ENCODE data around the gene SLC2A10.

SLC2A10 gene

DNA sequence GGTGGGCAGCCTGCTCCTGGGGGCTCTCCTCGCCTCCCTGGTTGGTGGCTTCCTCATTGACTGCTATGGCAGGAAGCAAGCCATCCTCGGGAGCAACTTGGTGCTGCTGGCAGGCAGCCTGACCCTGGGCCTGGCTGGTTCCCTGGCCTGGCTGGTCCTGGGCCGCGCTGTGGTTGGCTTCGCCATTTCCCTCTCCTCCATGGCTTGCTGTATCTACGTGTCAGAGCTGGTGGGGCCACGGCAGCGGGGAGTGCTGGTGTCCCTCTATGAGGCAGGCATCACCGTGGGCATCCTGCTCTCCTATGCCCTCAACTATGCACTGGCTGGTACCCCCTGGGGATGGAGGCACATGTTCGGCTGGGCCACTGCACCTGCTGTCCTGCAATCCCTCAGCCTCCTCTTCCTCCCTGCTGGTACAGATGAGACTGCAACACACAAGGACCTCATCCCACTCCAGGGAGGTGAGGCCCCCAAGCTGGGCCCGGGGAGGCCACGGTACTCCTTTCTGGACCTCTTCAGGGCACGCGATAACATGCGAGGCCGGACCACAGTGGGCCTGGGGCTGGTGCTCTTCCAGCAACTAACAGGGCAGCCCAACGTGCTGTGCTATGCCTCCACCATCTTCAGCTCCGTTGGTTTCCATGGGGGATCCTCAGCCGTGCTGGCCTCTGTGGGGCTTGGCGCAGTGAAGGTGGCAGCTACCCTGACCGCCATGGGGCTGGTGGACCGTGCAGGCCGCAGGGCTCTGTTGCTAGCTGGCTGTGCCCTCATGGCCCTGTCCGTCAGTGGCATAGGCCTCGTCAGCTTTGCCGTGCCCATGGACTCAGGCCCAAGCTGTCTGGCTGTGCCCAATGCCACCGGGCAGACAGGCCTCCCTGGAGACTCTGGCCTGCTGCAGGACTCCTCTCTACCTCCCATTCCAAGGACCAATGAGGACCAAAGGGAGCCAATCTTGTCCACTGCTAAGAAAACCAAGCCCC lies 16.0 kb downstream of the SLC2A10 start:
- no peak for DNase-seq

DNA sequence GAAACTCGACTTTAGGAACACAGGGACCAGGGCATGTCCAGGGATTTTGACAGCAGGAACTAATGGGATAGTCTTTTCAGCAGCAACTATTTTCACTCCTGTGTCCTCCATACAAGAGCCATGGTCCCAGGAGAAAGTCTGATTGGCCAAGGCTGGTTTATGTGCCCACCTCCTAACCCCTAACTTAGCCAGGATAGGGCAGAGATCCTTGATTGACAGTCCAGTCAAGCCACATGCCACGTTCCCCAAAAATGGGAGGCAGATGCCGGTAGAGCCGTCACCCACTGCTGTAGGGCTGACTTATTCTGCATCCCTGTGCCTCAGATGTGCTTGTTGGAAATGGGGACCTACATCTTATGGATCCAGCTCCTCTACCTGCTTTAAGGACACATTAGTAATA lies 22.3 kb downstream of the SLC2A10 start:
- no peak for DNase-seq

DNA sequence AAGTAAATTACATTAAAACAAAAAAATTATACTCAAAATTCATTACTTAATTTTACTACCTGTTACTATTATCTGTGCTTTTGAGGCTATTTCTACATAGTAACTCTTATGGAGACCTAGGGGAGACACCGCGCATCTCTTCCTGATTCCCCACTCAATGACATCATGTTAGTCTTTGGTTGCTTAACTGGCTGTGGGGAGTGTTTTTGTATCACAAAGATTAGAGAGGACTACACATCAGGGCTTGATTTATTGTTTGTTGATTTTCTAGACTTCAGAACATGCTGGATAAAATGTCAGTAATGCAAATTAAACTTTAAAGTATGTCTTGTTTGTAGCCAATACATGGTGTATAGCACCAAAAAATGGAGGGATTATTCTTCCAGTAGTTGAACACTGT lies 26.0 kb downstream of the SLC2A10 start:
- DNase-seq: no peak

DNA sequence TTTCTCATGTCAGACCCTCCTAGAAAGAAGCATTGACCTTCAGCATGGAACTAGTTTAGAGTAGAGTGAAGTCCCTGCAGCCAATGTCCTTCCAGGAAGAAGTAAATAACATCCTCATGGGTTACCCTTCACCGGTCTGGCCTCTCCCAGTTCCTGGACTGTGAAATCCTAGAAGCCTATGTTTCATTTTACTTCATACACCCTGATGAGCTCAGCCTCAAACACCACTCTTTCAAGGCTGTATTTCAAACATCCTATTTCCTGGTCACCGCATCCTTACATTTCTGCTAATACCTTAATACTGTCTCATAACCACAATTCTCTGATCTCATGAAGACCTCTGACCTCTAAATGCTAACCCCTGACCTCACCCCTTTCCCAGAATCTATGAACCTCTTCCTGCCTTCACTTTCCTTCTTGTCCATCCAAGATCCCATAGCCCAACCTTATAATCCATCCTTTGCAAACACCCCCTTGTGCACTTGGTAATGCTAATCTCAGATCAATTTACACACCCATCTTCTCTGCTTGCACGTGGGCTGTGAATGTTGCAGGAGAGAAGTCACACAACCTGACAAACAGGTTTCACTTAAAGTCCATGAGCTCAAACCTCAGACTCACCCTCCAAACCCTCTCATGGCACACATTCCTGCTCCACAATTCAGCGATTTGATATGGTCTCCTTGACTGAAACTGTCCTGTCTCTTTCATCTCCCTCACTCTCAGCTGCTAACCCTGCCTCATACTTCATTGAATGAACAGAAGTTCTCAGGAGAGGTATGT lies 30.2 kb downstream of the SLC2A10 start:
- no peak for DNase-seq

DNA sequence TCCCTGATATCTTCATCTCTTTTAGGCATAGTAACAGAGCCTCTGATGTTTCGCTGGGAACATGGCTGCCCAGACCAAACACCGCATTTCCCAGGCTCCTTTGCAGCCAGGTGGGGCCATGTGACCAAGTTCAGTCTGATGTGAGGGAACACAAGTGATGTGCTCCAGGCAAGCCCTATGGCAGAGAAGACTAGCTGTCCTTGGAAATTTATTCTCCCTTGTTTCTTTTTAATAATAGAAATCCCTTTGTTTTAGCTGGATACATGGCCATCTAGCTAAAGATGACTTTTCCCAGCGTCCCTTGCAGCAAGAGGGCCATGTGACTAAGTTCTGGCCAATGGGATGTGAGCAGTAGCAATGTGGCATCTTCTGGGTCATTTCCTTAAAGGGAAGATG lies 30.8 kb downstream of the SLC2A10 start:
- no peak for DNase-seq

DNA sequence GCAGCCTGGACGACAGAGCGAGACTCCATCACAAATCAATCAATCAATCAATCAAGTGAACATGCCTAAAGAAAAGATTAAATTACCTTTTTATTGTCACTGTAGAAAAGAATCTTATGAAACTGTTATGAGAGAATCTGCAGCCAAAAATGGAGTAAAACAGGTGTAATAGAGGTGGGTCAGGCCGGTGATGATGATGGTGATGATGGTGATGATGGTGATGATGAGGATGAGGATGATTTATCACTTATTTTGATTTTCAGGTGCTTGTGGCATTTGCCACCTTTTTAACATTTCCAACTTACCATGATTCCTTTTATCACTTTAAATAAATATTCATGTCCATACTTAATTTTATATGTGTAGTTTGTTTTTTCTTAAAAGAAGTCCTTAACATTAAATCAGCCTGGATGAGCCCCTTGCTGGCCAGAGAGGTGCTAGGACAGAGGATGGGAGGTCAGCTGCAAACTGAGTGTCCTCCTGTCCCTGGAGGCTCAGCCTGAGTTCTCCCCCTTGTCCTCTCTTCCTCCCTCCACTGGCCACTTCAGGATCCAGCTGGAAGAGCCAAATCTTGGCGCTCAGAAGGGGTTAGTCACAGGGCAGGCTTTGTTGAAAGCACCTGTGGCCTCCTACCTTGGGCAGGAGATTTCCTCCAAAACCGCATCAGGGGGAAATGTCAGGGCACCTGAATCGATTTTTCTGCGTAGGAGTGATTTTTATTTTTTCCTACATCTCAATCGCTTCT lies 32.6 kb downstream of the SLC2A10 start:
- DNase-seq: no peak

DNA sequence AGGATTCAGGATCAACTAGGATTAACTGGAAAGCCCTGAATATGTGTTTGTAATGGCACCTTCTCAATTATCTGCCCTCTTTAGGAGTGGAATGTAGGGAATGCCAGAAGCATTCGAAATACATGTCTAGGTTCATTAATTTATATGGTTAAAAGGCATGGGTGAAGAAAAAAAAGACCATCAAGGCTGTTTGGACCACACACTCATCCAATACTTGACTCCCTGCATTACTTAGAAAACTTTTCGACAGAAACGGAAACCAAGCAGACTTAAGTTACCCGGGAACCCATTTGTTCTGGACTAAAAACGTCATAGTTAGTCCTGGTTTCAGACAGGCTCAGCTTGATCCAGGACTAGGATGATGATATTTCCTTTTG lies 33.2 kb downstream of the SLC2A10 start:
- no peak for DNase-seq

DNA sequence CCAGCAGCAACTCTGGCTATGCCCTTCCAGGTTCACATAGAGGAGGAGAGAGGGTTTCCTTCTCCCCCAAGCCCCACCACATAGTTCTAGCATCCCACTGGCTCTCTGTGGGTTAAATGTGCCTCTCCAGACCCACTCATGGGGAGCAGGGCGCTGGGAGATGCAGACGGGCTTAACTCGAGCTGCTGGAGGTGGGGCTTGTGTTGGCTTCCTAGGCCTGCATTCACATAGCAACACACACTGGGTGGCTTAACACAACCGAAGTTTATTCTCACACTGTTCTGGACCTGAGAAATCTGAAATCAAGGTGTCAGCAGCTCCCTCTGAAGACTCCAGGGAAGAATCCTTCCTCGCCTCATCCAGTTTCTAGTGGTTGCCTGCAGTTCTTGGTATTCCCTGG lies 33.6 kb downstream of the SLC2A10 start:
- DNase-seq: no peak

DNA sequence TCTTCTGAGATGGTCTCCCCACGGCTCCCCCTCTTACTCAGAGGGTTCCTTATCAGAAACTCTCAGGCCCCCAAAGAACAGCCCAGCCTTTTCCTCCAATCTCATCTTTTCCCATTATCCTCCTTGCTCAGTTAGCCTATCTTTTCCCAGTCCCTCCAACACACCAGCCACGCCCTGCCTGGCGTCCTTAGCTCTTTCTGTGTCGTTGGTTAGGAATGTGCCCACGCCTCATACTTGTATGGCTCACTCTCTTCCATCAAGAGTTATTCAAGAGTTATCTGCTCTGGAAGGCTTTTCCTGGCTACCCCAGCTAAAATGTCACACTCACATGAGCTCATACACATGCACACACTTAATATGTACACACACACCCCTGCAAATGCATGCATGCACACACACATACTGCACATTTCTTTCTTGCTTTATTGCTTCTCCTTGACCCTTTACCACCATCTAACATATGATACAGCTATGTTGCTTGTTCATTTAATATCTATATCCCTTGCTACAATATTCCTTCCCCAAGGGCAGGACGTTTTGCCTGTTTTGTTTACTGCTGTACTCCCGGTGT lies 37.6 kb downstream of the SLC2A10 start:
- DNase-seq: no peak

DNA sequence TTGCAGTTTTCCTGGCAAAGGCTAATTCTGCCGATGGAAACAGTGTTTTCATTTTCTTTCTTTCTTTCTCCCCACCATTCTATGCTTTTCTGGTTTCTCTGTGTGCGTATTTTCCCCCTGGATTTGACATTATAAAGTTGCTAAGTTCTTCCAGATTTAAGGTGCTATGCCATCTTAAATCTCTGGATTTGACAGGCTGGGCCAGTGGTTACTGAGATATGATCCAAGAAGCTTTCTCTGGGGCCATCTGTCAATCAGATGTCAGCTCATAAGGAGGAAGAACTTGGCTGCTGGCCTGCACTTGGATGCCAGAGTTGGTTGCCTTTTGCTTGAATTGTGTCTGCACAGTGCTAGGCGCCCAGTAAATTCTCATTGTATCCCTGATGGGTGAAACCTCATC lies 39.7 kb downstream of the SLC2A10 start:
- no peak for DNase-seq

DNA sequence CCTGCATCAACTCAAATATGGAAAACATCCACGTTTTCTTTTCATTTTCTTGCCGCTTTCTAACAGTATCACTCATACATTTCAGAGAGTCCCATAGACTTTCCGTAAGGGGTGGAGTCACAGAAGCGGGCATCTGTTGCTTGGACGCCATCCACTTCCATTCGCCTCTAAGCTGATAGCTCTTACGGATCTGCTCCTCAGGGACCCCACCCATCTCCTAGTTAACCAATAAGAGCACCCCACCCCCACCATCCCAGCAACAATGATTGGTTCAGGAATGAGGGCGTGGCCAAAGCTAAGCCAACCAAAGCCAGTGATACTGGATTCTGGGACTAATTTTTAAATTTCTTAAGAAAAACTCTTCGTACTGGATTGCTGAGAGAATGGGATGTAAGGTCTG lies 42.4 kb downstream of the SLC2A10 start:
- DNase-seq: no peak

DNA sequence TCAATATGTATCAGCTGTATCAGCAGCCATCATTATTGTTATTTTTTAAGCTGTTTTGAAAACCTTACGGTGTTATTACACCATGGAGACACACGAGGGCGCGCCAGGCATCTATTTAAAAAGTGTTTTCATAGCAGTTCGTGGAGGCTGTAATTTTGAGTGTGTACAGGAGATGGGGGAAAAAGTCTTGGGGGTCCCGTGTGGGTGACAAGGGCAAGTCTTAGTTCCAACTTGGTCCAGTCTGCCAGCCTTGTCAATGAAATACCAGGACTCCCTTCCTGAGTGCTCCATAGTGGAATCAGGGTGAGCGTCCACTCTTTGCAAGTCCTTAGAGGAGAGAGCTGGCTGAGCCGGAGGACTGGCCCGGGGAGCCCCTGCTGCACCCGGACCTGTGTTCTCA lies 43.3 kb downstream of the SLC2A10 start:
- peak in 34 of 51 donors; percentile 3 to 55 (median 24) for DNase-seq

DNA sequence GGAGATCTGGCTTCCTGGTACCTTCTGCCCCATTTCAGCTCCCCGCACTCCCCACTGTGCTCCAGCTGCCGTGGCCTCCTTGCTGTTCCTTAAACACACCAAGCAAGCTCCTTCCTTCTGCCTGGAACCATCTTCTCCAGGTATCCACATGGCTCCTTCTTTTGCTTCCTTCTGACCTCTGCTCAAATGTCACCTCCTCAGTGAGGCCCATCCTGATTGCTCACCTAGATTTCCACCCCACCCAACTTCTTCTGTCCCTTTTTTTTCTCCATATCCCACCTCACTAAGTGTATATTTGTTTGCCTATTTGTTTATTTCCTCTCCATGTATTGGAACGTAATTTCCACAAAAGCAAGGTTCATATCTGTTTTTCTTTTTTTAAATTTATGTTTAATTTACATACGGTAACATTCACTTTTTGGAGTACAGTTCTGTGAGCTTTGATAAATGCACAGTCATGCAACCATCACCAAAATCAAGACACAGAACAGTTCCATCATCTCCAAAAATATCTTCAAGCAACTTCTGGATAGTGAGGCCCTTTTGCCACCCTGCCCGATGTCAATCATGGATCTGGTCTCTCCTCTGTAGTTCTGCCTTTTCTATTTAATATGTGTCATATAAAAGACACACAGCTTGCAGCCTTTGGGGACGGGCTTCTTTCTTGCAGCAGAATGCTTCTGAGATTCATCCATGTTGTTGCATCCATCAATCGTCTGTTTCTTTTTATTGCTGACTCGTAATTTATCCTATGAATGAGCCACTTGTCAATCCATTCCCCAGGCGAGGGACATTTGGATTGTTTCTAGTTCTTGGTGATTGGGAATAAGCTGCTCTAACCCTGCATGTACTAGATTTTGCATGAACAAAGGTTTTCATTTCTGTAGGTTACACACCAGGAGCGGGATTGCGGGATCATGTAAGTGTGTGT lies 46.3 kb downstream of the SLC2A10 start:
- no peak for DNase-seq

DNA sequence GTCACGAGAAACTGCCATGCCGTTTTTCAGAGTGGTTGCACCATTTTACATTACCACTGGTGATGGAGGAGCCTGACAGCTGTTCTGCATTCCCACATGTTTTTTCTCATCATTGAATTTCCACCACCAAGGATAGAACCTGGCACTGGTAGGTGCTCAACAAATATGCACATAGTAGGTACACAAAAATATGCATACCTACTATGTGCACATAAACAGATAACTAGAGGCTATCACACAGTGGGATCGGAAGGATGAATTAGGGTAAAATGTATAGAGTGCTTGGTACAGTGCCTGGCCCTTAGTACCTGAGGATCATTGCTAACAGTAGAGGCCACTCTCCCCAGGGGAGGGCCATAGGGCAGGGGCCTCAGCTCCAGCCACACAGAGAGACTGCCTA lies 47.0 kb downstream of the SLC2A10 start:
- no peak for DNase-seq

DNA sequence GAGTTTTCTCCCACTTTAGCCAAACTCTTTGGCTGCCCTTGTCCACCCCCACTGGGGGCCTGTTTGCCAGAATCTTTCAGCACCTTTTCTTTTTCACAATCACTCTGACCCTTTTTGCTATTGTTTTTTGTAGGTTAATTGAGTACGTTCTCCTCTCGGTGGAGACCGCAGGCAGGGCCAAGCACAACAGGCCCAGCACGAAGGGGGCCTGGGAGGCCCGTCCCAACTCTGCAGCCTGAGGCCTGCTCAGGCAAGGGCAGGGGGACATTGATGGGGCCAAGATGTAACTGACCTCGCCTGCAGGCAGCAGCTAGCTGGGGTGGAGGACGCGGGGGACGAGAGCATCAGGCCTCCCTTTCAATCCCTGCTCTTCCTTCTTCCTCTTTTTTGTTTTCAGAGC lies 47.7 kb downstream of the SLC2A10 start:
- no peak for DNase-seq

DNA sequence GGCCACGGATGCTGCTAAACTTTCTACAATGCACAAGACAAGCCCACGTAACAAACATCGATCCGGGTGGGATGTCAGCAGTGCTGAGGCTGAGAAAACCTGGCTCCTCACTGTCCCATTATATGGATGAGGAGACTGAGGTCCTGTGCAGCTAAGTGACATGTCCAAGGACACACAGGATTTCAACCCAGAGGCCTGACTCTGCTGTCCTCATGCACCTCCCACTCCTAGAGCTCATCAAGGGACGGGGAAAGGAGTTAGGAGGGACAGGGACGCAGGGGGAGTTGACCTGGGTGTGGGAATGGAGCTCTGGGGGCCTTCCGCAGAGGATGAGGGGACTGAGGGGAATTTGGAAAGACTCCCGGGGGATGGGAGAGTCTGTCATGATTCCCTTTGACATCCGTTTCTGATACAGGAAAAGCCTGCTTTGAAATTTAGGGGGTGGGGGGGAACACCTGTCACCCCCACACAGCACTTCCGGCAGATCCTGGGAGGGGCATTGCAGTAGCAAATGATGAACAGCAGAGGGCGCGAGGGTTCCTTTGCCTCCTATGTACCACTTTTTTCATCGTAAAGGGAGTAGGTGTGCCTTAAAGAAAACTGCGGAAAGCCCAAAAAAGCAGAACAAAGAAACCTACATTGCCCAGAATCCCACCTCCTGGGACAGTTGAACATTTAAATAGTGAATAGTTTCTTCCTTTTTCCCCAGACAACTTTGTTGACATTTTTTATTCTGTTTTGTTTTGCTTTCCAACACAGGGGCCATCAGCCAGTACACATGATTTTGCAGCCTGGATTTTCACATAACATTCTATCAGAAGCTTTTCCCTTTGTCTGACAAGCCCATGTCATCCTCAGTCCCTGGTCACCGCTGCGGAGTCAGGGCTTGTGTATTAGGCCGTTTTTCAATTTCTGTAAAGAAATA lies 48.6 kb downstream of the SLC2A10 start:
- peak in 28 of 51 donors; percentile 2 to 57 (median 14) for DNase-seq

DNA sequence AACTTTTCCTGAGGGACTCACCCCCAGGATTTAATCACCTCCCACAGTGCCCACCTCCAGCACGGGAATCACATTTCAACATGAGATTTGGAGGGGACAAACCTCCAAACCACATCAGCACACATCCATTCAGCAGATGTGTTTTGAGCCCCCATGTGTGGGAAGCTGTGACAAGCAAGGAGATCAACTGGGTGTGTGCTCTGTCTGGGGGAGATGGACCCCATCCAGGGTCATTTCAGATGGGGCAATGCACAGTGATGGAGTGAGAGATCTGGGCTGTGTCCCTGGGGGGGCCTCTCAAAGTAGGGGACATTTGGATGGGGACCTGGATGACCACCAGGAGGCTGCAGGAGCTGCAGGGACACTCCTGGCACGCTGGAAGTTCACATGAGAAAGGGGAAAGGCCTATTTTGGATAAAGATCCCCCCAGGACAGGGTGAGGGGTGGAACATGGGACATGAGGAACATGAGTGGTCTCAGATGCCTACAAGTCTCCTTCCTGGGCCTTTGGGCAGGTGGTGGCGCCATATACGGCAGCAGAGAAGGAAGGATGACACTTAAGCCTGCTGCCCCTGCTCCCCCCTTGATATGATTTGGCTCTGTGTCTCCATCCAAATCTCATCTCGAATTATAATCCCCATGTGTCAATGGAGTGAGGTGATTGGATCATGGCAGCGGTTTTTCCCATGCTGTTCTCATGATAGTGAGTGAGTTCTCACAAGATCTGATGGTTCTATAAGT lies 49.6 kb downstream of the SLC2A10 start:
- DNase-seq: no peak

DNA sequence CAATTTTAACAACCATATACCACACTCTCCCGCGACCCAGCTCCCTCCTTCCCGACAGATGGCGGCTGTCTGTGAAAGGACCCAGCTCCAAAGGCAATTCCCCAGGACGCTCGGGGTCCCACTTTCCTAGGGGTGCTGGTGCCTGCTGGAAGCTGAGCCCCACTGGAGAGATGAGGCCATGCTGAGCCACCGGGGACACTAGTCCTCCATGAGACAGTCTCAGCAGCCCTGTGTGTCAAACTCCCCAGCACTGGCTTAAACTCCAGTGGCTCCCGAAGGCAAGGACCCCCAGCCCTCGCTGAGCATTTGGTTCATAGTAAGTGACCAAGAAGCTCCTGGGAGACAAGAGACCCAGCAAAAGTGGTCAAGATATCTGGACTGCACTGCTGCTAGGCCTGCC lies 52.1 kb downstream of the SLC2A10 start:
- DNase-seq: no peak

DNA sequence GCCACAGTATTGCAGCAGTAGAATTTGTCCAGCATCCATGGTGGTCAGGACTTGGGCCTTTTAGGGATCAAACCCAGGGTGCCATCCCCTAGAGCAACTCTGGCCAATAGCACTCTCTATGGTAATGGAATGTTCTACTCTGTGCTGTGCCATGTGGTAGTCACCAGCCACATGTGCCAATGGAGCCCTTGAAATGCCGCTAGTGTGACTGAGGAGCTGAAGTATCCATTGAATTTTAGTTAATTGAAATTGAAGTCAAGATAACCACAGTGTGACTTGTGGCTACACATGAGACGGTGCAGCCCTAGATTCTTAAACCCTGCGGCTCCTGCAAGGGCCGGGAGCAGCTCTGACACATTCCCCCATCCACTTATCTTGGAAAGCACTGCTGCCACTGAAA lies 54.6 kb downstream of the SLC2A10 start:
- DNase-seq: no peak

Data from hypothalamus (tissue), 51 donors.